ENCODE measurements around the gene MDFIC.
A peak's percentile ranks its signal among the peaks of the same experiment; 100 is the strongest.

Gene MDFIC

GRCh38 chr7:114956702-114957101, 34.8 kb downstream of the MDFIC start:
- DNase-seq = no peak

DNA sequence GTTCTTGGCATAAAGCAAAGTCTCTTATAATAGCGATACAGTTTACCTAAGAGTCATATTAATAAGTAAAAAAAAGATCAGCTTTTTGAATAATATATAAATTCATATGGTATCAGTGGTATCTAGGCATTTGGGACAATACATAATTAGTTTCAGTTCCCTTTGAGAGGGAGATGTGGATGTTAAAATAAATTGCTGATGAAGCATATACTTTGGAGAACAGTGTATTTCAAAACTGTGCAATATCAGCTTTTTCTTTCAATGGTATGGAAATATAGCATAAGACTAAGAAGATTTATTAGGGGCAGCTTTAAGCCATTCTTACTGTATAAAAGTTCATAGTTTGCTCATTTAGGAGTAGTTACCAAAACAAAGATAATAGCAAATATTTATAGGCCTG, 35.5 kb downstream of the MDFIC start:
- no peak for DNase-seq

- no peak for DNase-seq
Measured at GRCh38 chr7:114959931-114960330, 38.0 kb downstream of the MDFIC start.

DNA sequence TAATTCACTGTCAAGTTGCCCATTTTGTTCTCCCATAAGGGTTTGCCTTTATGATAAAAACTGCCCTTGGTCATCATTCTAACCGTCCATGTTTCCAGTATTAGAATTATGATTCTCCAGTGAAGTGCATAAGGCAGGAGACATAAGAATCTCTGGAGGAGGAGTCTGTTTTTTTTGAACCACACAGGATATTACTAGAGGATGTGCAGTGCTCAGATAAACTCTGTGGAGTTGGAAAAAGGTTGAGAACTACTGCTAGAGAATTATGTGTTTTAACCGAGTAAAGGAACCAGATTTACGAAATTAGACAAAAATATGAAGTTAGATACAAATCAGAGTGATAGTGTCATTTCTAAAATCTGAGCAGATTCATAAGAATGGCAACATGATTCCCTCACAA, 40.5 kb downstream of the MDFIC start:
- no peak for DNase-seq

GRCh38 chr7:114966156-114966555, 44.3 kb downstream of the MDFIC start:
- no peak for DNase-seq

DNA sequence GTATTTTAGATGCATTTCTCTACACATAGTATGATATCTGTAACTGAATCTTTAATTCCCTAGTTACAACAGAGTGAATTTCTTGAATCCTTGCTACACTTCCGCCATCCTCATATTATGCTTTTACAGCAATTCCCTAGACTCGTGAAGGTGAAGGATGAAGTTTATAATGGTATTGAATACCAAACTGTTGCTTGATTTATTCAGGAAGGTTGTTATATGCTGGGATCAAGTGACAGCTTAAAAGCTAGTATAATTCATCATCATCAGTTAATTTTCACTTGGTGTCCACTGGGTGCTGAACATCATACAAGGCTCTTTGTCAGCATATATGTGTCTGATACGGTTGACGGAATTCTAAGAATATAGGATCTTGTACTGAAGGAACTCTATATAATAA, 47.2 kb downstream of the MDFIC start:
- no peak for DNase-seq

DNA sequence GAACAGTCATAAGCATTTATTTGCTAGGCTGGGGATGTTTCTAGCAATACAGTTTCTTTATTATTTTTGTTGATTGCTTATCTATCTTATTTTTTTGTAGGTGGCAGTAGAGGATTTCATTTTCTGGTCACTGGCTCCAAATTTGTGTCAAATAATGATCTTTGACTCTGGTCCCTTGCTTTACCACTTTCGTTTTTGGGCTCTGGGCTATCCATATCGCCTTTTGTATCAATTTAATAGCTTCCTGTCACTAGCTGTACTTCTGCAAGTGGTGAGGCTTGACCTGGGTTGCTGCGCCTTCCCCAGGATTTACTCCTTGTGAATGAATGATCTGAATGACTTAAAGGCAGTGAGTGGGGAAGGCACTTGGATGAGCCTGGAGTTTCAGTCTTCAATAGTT, 48.4 kb downstream of the MDFIC start:
- DNase-seq = no peak

- DNase-seq = no peak
Measured at GRCh38 chr7:114970732-114971131, 48.8 kb downstream of the MDFIC start.

DNA sequence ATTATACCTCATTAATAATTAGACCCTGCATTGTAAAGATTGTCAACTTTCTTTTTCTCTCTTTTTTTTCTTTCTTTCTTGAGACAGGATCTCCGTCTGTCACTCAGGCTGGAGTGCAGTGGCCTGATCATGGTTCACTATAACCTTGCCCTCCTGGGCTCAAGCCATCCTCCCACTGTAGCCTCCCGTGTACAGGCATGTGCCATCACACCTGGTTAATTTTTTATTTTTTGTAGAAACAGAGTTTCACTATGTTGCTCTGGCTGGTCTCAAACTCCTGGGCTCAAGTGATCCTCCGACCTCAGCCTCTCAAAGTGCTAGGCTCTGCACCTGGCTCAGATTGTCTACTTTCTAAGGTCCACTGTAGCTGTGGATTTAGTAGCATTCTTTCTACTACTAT, 50.7 kb downstream of the MDFIC start:
- DNase-seq = no peak

DNA sequence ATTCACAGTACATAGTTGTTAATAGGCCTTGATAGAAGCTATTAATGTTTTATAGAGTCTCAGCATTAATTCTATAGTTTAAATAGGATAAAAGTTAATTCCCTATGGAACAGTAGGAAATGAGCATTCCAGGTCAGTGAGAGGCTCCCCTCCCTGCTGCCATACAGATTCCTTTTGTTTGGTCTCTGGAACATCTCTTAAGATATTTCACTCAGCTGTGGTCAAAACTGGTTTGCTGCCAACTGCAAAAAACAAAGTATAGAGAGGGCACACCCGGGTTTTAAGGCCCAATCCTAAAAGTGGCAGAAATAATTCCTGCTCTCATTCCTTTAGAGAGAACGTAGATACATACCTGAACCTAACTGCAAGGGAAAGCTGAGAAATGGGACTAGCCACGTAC, 51.3 kb downstream of the MDFIC start:
- DNase-seq = peak; percentile 33

DNA sequence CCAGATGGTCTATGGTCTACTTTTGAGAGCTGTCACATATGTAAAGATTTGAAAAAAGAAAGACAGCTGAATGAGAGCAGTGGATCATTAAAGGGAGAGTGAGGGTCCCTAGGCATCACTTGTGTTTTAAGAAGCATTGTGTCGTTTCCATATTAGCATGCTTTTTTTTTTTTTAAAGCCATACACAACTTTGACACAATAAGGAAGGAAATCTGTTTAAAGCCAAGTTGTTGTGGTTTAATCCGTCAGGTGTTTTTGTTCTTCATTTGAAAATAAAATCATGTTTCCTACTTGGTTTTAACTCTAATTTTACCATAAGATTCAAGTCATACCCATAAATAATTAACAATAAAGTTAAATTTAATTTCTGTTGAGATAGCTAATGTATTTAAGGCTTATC, 53.5 kb downstream of the MDFIC start:
- DNase-seq = no peak

- no peak for DNase-seq
Measured at GRCh38 chr7:114976666-114977065, 54.8 kb downstream of the MDFIC start.

DNA sequence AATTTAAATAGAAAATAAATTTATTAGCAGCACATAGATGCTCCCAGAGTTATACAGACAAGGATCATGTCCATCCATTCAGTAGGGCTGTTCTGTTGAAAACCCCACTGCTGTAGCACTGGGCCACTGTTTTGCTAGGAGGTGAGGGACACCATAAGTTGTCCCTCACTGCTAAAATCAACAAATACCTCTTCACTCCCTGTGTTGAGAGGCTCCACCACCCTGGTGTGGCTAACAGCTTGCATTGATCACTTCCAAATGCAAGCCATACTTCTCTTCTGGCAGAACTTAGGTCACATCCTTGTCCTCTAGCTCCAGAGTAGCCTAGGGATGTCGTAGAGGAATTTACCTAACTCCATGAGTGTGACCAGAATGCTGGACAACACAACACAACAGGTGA, 55.4 kb downstream of the MDFIC start:
- DNase-seq = no peak

- DNase-seq = no peak
Measured at GRCh38 chr7:114979388-114979787, 57.5 kb downstream of the MDFIC start.

- DNase-seq = no peak
Measured at GRCh38 chr7:114979803-114980507, 58.1 kb downstream of the MDFIC start.

DNA sequence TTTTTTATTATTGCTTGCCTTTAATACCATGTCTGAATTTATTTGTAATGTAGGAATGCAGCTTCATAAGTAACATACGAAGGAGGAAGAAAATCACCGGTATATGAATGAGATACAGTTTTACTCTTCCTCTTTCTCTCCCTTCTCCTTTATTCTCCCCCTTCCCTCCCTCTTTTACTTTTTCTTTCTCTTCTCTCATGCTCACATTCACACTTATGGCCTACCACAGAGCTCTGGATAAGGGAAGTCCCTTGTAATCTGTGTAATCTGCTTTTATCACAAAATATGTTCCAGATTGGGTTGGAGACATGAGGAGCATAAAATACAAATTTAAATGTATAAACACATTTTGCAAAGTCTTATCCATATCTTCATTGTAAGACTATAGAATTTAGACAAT, 59.4 kb downstream of the MDFIC start:
- DNase-seq = no peak

GRCh38 chr7:114985116-114985715, 63.3 kb downstream of the MDFIC start:
- no peak for DNase-seq

- DNase-seq = no peak
Measured at GRCh38 chr7:114986190-114987180, 64.6 kb downstream of the MDFIC start.

- no peak for DNase-seq
Measured at GRCh38 chr7:114988026-114988425, 66.1 kb downstream of the MDFIC start.

DNA sequence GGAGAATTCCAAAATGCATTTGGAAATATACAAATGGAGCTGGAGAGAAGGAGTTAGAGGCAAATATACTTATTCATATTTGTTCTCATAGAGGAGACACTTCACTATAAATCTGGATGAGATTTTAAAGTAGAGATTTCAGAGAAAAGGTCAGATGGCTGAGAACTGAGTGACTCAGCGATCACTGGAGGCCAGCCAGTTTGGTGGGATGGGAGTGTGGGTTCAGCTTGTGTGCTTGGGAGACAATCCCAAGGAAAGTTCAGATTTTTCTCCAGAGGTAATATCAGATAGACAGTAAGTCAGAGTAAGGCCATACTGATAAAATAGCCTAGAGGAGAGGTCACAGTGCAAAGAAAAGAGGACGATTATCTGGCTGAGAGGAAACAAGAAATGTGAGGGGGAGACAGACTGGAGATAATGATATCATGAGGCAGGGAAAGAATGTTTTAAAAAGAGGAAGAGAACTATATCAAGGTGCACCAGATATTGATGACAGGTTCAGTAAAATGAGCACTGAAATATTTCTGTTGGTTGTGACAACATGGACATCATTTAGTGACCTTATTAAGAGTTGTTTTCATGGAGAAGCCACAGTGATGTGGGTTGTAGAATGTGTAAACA, 67.0 kb downstream of the MDFIC start:
- peak; percentile 72 for DNase-seq

GRCh38 chr7:114989531-114989930, 67.6 kb downstream of the MDFIC start:
- no peak for DNase-seq

GRCh38 chr7:114997487-114998404, 75.9 kb downstream of the MDFIC start:
- no peak for DNase-seq

All from EL (cell line).